GM19099 (cell line): ENCODE data around the gene SHISA8.

Source experiments
- POLR2A ChIP-seq: IDR thresholded peaks from 3 replicates; pipeline ENCODE4 v1.6.1; 2011; ENCODE audit warnings: low read depth; ENCODE audit not compliant: insufficient read length; ENCODE audit errors: extremely low read depth

The SHISA8 gene

DNA sequence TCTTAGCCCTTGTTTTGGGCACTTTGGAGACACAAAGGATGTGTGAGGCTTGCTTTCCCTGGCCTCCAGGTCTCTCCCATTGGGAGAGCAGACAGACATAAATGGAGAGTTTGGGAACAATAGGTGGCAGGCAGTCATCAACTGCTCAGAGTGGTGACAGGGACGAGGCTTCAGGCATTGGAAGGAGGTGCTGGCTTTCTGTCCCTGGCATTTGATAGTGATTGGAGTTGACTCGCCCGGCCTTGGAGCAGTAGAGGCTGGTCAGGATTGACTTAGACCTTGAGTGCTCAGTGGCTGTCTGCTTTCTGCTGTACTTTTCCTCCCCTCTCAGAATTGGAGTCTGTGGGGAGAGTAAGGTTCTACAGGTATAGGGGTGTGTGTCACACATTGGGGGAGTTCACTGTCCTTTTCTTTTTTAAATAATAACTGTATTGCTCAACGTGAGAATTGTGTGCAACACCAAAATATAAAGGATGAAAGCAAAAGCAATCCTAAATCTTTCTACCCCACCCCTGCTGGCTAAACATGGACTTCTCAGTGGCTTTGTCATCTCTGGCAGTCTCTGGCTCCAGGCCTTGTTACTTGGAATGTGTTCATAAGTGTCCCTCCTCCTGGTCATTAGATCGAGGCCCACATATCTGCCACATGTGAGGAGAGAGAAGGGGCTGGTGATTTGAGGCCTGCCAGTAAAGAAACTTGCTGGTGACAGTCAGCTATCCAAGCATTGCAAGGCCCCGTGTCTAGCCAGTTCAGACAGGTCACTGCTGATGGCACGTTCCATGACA lies 21.1 kb downstream of the SHISA8 start:
- no peak for TF ChIP-seq POLR2A

DNA sequence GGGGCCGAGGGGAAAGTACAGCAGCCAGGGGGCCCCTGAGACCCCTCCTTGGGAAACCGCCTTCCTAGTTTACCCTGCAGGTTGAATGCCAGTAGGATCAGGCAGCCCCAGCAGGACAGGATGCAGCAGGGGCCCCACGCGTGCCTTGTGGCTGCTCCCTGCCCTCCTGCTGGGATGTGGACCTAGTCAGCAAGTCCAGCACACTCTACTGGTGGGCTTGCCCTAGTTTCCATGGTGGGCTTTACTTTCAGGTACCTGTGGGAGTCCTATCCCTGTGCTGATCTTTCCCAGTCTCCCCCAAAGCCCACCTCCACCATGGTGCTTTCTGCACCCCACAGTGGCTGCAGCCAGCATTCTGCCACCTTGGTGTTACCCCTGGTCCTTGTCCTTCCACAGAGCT lies 22.2 kb downstream of the SHISA8 start:
- TF ChIP-seq POLR2A = no peak

DNA sequence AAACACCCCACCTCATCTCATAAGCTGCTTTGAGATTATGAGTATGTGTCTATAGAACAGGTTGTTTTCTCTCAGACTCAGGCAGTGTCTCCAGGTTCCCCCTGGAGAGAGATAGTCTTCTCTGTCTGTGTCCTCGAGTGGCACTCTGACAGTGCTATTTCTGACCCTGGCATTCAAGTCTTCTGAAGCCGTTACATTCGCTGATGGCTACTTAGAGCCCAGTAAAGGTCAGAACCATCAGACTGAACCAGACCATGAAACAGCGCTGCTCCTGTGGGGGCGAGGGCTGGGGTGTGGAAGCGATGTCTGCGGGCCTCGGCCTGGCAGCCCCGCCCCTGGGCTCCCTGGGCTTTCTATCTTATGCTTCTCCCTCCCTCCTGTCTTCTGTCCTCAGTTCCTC lies 23.5 kb downstream of the SHISA8 start:
- TF ChIP-seq POLR2A = no peak

DNA sequence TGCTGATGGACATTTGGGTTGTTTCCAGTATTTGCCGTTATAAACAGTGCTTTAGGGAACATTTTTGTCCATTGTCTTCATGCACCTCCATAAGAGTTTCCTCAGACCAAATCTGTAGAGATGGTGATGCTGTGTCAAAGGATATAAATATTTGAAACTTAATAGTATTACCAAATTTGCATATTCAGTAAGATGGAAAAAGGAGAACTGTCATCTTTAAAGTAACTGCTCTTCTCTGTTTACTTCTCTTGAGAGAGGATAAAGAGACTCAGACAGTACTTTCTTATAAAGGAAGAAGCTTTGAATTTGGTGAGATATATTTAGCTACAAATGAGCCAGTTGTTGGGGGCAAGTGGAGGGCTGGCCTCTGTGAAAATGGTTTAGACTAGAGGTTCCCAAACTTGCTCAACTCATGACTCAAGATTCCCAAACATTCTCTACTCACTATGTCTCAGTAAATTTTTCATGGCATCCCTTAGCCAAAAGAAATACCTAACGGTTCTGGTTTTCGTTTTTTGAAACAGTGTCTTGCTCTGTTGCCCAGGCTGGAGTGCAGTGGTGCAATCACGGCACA lies 26.2 kb downstream of the SHISA8 start:
- TF ChIP-seq POLR2A = no peak

DNA sequence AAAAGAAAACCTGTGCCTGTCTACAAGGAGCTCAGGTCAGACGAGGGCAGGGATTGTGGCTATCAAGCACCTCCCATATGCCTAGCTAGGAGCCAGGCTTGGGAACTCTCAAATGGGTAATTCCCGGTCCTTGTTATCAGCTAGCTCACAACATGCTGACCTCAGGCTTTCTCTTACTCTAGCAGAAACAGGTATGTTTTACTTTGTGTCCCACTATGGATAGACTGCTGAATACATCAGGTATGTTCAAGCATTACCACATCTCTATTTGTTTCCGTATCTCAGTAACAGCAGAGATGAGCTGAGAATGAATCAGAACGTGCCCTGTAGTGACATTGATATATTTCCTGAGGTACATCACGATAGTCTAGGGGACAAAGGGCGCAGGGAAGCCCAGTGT lies 29.4 kb downstream of the SHISA8 start:
- no peak for TF ChIP-seq POLR2A

DNA sequence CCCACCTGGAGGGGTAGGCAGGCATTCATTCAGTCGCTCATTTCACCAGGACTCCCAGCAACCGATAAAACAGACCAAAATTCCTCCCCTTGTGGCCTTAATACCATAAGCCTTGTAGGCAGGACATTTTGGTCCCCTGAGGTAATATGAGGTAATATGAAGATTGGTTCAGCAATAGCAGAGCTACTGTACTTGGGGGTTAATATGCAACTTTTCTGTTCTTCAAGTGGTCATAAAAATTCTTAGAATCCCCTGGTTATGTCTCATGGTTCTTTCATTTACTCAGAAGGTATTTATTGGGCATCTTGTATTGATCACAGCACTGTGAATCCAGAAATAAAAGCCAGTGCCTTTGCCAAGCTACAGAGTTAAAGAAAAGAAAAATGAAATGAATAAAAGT lies 29.8 kb downstream of the SHISA8 start:
- no peak for TF ChIP-seq POLR2A

DNA sequence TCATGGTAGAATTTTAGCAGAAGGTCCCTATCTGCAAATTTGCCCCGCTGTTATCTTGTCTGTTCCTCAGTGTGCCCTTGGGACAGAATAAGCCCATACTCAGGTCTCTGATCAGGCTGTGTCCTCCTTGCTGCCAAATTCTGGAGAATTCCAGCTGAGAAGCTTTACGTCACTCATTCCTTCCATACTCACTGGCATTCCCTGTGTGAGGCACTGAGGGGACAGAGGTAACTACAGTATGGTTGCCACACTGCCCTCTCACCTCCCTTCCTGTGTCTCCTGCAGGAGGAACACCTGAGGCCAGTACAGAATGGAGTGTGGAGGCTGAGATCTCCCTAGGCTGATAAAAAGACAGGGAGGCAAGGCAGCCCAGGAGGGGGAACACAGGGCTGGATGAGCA lies 31.5 kb downstream of the SHISA8 start:
- no peak for TF ChIP-seq POLR2A

DNA sequence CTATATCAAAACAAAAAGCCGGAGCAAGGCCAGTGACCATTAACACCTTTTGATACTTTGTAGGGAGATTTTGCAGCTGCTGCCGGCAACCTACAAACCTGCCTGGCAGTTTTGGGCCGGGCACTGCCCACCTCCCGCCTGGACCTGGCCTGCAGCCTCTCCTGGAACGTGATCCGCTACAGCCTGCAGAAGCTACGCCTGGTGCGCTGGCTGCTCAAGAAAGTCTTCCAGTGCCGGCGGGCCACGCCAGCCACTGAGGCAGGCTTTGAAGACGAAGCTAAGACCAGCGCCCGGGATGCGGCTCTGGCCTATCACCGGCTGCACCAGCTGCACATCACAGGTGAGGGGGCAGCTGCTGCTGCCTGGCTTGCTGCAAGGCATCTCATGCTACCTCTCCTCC lies 34.2 kb downstream of the SHISA8 start:
- TF ChIP-seq POLR2A = no peak

DNA sequence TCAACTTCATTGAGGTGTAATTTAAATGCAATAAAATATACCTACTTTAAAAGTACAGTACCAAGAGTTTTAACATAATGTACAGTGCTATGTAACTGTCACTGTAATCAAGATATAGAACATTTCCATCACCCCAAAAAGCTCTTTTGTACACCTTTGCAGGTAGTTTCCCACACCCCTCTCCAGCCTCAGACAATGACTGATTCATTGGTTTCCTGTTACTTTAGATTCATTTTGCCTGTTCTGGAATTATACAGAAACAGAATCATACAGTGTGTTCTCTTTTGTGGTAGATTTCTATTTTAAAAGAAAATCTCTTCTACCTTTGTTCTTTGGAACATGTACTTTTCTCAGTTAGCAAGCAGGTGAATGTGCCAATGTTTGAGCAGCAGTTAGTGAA lies 38.2 kb downstream of the SHISA8 start:
- no peak for TF ChIP-seq POLR2A

DNA sequence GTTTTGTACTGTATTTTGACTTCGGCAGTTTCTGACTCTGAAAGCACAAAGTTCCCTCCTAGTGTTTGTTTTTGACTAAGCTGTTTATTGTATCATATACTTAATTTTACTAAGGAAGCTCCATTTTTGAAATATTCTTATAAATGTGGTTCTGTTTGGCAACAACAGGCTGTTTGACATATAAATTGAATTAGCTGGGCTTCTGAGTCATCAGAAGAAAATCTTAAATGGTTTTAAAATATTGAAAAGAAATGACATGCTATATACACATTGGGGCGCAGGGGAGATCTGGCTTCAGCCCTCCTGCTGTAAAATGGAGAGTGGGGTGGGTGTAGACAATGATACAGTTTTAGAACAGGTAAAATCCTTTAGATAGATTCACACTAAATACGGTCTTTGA lies 38.6 kb downstream of the SHISA8 start:
- no peak for TF ChIP-seq POLR2A

DNA sequence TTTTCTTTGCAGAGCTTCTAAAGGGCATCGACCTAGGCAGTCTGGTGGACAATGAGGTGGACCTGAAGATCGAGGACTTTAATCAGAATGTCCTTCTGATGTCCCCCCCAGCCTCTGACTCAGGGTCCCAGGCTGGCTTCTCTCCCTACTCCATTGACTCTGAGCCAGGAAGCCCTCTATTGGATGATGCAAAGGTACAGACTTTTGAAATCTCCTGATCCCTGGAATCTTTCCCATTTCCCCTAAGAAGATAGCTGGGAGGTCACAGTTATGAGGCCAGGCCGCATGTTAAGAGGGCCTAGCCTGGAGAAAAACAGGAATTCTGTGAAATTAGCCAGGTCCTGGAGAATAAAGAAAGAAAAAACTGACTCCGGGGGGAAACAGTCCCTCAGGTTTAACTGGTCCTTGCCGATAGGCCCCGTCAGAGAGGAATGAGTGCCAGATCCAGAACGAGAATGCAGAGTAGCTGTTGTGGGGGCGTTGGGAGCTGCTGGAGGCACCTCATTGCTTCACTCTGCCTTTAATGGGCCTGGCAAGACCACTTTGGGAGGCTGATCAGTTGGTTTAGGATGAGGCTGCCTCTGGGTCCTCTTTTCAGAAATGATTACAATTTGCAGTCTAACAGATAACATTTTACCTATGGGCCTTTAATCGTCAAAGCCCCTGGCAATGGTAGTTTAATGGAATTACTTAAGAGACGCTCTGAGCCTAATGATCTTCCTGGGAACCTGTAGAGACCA lies 39.2 kb downstream of the SHISA8 start:
- no peak for TF ChIP-seq POLR2A

DNA sequence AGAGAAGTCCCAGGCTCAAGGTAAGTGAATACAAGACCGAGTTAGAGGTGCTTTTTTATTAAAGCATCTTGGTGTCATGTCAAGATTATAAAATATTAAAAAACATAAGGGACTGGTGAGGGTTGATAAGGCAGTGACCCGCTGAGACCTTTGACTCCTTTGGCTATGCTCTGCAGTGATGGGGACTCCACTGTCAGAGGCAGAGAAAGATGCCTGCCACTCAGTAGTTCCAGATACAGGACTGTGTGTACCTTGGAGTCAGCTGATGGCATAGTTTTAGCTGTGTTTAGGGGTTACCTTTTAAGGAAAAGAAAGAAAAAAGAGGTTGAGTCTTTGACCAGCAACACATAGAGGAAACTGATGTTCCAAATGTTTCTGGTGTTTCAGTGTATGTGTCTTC lies 40.8 kb downstream of the SHISA8 start:
- TF ChIP-seq POLR2A = no peak

DNA sequence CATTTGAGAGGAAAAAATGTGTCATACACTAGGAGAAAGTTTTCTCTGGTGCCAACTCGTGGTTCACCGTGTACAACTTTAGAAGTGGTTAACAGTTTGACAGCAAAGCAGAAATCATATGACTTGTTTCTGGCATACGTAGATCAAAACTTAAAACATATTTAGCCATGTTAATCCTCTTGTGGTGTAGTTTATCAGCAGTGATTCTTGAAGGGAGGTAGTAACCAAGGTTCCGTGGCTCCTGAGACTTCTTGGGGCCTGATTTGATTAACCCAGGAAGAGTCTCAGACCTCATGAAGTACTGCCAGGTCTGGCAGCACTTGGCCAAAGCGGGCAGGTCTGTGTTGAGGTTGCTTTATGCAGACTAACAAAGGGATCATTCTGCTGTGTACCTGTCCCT lies 41.5 kb downstream of the SHISA8 start:
- no peak for TF ChIP-seq POLR2A

DNA sequence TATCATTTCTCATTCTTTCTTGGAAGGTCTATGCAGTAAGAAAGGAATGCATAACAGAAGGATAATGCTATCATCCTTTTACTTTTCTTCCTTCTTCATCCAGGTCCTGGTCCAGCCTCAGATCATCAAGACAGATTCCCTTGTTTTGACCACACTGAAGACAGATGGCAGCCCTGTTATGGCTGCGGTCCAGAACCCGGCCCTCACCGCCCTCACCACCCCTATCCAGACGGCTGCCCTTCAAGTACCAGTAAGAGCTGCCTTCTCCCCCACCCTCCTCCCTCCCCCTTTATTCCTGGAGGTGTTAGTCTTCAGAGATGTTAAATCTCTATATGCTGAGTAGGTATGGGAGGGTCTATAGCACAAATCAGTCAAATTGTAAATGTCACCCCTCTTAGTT lies 44.1 kb downstream of the SHISA8 start:
- no peak for TF ChIP-seq POLR2A

DNA sequence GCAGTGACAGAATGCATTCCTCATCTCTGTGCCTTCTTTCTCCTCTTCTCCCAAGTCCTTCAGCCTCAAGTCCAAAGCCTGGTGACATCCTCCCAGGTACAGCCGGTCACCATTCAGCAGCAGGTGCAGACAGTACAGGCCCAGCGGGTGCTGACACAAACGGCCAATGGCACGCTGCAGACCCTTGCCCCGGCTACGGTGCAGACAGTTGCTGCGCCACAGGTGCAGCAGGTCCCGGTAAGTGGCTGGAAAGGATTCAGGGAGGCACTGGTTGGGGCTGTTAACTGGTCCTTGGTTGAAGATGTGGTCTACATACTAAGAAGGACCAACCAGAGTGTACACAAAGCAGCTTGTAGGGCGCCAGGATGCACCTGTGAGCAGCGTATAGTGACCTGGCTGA lies 46.3 kb downstream of the SHISA8 start:
- no peak for TF ChIP-seq POLR2A

DNA sequence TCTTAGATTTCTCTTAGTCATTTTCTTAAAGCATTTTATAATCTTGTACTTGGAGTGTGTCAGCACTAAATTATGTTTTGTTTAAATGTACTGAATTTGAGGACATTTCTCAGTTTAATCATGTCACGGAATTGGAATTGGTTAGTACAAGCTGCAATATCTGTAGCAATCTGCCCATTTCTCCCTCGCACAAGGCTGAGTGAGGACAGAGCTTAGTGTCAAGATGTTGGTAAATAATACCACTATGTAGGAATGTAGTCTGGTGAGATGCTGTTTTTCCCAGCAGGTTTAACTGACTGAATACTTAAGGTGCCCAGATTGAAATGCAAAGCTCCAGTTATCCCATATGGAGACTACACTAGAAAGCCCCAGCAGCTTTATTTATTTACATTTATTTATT lies 51.4 kb downstream of the SHISA8 start:
- TF ChIP-seq POLR2A = no peak

DNA sequence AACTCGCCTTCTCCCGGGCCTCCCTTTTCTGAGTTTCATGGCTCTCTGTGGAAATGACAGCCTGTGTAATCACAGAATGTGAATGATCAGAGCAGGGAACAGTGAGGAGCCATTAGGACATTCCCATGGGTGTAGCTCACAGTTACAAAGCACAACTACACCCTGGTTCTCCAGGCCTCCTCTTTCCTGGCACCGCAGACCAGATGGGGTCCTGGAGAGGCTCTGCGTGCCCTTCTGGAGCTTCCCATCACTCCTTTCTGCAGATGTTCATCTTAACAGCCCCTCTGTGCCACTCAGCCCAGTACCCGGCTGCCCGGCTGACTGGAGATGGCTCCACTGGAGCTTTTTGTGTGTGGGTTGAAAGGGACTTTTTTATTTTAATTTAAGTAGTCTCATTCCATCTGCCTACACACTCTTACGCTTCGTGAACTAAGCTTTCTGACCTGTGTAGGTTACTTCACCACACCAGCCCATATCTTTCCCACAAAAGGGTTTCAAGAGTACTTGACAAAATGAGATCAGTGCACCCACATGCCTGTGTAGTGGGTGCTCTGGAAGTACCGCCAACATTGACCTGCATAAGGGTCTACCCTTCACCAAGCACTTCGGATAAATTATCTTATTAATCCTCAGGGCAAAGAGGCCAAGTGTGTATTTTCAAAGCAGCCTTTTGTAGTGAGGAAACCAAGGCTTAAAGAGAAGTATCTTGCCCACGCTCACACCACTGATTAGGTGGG lies 52.2 kb downstream of the SHISA8 start:
- TF ChIP-seq POLR2A = no peak
